Stimulated activated CD8-positive, alpha-beta memory T cell treated with anti-CD3 and anti-CD28 coated beads, Interleukin-7, amount 100 ng/mL, for 24 hours (primary cell): ENCODE measurements around the gene NOTCH2.

Experiments
- DNase-seq: peaks from one replicate; pipeline ENCODE4 v3.0.0-alpha.2; 2020; ENCODE audit warnings: low read depth

The NOTCH2 gene

DNA sequence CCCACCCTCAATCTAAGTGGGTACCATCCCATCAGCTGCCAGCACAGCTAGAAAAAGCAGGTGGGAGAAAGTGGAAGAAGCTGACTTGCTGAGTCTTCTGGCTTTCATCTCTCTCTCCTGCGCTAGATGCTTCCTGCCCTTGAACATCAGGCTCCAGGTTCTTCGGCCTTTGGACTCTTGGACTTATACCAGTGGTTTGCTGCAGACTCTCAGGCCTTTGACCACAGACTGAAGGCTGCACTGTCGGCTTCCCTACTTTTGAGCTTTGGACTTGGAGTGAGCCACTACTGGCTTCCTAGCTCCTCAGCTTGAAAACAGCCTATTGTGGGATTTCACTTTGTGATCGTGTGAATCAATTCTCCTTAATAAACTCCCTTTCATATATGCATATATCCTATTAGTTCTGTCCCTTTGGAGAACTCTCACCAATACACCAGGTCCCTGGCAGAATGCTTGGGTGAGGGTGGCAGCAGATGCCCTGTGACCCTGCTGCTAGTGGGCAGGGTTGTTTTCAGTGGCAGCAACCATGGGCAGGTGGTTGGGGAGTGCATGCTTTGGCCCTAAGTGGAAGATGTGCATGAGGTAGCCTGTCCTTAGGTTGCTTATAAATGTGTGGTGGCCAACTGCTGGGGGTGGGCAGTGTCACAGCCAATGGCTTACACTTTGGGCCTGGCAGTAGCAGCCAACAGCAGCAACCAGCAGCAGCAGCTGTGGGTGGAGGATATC lies 162.4 kb downstream of the NOTCH2 start:
- no peak for DNase-seq

DNA sequence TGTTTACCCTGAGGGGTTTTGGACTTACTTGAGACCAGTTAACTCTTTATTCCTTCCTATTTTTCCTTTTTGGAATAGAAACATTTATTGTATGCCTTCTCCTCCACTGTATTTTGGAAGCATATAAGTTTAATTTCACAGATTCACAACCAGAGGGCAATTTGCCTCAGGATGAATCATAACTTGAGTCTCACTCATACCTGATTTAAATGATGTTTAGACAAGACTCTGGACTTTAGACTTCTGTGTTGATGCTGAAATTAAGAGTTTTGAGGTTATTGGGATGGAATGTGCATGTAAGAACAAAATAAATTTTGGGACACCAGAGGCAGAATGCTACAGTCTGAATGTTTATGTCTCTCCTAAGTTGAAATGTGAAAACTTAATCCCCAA lies 166.0 kb downstream of the NOTCH2 start:
- no peak for DNase-seq

DNA sequence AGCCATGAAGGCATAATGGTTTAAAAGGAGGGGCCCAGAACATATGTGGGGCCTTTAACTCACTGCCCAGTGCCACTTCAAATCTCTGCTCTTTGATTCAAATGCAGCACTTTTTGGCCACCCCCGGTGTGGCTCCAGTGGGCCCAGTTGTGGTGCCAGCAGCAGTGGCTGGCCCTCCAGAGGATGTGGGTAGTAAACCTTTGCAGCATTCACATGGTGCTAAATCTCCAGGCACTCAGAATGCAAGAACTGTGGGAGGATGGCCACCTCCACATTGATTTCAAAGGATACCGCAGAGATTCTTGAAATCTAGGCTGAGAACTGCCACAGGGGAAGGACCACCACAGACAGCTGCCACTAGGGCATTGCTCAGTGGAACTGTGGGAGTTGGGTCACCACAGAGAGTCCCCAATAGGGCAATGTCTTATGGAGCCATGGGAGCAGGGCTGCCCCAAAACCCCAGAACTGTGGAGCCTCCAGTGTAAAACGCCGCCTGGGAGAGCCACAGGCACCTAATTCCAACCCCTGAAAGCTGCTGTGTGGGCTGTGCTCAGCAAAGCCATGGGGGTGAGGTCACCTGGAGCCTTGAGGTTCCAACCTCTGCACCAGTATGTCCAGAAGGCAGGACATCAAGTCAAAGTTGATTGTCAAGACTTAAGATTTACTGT lies 166.6 kb downstream of the NOTCH2 start:
- no peak for DNase-seq

DNA sequence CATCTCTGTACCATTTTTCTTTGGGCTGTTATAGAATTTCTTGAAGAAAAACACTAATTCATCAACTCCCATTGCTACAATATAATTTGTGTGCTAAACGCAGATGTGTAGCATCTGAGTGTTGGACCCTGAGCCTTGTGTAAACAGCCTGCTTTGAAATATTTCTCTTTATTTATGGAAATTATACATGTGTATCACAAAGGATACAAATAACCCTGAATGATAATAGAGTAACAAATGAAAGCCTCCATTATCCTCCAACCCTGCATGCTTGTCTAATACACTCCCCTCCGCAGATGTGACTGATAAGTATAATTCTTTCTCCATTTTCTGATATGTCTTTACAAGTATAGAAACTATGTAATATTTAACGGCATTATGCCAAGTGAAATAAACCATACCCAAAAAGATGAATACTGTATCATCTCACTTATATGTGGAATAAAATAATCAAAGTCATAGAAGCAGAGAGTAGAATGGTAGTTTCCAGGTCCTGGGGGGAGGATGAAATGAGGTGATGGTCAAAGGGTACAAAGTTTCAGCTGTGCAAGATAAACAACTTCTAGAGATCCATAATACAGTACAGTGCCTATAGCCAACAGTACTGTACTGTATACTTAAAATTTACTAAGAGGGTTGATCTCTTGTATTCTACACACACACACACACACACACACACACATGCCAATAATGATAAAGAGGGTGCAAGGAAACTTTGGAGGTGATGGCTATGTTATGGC lies 170.3 kb downstream of the NOTCH2 start:
- no peak for DNase-seq

DNA sequence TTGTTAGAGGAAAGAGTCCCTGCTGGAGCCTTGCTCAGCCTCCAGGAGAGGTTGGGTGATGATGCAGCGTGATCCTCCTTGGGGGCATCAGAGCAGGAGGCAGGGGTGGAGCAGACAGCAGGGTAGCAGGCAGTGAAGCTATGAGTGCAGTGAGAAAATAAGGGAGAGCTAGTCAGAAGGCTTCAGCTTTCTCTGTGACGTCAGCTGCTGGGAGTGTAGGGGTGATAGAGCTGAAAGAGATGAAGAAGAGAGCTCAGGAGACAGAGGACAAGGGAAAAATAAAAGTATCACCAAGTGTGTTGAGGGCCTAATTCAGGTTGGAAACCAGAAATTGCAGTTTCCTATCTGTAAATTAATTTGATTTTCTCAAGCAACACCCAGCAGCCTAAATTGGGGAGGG lies 170.9 kb downstream of the NOTCH2 start:
- DNase-seq, result no peak

DNA sequence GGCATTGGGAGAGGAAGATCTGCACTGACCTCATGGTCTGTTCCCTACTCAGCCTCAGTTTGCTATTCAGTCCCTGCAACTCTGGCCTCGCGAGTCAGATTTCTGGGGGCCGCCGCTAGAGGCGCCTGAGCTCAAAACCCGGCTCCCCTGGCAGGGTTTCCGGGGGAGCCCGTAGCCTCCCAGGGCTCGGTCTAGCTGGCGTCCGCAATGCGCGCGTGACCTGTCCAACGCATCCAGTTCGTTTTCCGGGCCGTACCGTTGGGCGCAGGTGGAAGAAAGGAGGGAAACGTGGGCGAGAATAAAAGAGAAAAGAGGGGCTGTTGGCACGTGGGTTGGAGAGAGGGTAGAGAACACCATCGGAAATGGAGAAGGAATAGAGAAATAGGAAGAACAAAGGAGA lies 173.2 kb downstream of the NOTCH2 start, which contains the start of gene ADAM30:
Gene ADAM30, minus strand, starts transcription at position 213 of the 400 bp plus-strand sequence. Its CDS starts 179 bp downstream, at position 34.
- no peak for DNase-seq

DNA sequence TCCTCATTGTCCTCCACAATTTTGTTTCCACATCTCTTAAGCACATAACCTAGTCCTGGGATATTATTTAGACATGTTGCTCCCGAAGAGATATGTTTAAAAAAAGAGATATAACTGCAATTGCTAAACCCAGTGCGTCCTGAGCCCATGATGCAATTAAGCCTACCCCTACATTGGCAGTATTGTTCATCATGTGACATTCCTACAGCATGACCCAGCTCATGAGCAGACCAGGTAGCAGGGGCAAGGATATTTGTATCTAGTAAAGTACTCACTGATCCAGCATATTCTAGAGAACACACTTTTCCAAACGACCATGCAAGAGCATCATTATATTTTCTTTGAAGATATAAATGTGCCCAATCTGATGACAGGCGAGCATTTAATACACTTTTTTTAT lies 174.4 kb downstream of the NOTCH2 start:
- no peak for DNase-seq

DNA sequence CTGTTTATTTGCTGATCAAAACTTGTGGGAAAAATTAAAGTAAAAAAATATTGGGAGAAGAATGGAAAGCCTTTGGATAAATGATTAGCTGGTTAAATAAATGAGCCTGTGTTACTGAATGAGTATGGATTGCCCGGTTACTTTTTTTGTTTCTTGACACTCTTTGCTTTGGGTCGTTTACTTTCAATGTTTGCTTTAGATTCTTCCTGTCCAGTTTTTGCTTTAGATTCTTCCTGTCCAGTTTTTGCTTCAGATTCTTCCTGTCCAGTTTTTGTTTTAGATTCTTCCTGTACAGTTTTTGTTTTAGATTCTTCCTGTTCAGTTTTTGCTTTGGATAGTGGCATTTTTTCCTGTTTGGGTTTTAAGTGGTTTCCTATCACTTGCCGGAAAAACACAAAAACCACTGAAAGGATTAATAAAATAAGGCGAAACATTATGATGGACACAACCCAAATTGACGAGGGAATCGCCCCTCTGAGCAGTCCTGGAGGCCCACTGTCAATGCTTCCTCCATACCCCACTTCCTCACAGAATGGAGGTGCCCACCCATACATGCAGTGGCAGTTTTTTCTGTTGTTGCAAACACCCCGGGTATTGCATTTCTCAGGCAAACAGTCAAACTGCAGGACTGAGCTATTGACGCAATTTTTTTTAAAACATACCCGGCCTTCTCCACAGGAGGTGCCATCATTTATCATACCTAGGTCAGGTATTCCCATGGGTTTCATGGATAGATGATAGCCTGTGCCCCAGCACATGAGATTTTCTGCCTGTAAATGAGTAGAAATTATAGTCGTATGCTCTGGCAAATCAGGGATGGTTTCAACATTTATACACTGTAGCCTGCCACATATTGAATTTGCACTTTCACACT lies 175.4 kb downstream of the NOTCH2 start:
- DNase-seq, result no peak

DNA sequence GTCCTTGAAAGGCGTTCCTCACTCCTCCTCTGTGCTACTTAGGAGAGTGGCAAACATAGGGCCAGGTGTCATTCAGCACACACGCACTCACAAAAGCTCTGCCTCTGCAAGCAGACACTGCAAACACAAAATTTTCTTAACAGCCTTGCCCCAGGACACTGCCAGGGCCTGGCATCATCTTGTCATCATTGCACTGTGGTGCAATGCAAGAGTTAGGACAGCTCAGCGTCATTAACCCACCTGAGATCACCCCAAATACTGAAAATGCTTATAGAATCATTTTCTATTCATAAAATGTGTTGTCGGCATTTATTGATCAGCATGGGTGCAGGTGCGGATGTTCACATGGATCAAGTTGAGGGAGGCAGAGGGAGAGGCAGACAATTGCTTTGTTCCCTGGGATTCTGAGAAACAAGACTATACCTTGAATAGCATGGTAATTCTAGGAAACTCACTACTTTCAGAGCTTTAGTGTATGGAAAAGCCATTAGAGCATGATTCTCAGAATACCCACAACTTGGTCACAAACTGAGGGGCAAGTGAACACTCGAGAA lies 176.1 kb downstream of the NOTCH2 start:
- no peak for DNase-seq

DNA sequence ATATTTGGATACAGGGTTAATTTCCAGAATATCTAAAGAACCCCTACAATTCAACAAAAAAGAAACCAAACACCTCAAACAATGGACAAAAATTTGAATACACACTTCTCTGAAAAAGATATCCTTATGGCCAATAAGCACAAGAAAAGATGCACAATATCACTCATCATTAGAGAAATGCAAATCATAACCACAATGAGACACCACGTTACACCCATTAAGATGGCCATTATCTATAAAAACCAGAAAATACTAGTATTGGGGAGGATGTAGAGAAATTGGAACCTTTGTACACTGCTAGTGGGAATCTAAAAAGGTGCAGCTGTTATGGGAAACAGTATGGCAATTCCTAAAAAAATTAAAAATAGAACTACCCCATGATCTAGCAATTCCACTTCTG lies 178.1 kb downstream of the NOTCH2 start:
- DNase-seq, result no peak

DNA sequence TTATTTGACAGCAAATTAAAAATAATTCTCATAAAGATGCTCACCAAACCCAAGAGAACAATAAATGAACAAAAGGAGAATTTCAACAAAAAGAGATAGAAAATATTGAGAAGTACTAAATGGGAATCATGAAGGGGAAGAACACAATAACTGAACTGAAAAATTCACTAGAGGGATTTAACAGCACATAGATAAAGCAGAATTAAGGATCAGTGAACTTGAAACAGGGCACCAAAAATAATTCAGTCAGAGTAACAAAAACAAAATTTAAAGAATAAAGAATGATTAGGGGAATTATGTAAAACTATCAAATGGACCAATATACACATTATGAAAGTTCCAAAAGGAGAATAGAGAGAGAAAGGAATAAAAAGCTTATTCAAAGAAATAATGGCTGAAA lies 181.0 kb downstream of the NOTCH2 start:
- DNase-seq, result no peak

DNA sequence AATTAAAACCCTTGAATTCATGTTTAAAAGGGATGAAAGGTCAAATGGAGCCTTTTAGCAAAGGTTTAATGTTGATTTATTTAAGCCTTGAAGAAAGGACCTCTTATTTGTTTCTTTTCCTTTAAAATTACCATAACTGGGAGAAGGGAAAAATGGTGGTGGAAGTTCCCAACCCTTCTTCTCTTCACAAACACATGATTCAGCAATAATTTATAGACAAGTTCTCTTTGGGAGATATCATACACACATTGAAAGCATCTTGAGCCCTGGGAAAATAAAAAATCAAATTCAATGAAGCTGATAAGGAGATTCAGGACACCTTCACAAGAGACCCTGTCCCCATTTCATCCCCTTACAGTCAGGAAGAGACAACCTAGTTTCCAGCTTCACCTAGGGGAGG lies 182.0 kb downstream of the NOTCH2 start:
- no peak for DNase-seq

DNA sequence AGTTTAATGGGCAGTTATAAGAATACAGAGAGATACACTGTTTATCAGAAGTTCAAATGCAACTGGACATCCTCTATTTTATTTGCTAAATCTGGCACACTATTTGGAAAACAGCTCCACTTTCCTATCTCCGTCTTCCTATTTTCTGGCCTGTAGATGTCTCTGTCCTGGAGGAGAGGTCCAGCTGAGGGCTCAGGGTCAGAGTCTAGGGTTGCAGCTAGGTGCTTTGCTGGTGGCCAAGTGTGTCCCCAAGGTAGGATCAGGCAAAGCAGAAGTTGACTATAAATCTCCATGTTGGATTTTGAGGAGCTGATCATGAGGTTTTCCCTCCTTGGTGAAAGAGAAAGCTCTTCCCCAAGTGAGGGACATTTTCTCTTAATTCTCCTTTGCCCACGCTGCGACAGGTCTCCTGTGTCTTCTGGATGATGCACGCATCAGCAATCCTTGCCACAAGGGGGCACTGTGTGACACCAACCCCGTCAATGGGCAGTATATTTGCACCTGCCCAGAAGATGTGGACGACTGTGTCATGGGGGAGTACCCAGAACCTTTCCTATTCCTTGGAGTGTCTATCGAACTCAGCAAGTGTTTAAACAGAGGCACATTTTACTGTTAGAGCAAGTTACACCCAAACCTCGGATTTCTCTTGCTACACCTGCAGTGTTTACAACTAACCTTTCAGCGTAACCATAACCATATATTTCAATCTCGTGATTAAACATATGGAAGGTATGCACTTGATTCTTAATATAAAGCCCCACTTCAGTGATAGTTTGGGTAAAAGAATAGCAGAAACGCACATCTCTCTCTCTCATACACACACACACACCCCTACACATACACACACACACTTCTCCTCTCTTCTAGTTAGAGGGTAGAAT lies 183.3 kb downstream of the NOTCH2 start:
- DNase-seq, result peak; percentile 30

DNA sequence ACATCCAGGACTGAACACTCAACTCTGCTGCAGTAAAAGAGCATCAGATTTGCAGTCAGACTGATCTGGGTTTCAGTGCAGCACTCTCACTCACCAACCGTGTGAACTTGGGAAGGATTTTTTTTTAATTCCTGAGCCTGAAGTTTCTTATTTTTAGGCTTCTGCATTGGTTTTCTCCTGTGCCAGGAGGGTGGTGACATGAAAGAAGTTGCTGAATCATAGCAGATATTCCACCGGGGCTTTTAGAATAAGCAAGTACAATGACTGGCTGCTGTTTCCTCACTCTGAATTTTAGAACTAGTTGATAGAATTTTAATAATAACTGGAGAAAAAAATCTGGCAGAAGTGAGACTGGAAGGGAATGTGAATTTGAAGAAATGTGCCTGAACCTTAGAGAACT lies 184.8 kb downstream of the NOTCH2 start:
- DNase-seq, result no peak

DNA sequence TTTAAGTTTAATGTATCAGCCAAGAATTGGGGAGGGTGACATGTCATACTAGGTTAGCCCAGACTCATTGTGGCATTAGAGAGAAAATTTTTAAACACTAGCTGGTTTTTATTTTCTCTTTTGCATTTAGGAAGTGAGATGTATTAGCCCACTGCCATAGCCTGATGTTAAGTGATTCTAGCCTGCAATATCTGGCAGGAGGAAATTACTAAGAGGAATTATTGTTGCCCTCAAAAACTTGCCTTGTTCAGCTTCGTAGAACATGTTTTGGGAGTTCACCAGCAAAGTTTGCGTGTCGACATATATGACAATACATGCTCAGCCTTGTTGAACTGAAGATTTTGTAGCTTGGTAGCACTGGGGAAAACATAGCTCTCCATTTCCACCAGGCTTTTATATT lies 185.6 kb downstream of the NOTCH2 start:
- DNase-seq, result no peak

DNA sequence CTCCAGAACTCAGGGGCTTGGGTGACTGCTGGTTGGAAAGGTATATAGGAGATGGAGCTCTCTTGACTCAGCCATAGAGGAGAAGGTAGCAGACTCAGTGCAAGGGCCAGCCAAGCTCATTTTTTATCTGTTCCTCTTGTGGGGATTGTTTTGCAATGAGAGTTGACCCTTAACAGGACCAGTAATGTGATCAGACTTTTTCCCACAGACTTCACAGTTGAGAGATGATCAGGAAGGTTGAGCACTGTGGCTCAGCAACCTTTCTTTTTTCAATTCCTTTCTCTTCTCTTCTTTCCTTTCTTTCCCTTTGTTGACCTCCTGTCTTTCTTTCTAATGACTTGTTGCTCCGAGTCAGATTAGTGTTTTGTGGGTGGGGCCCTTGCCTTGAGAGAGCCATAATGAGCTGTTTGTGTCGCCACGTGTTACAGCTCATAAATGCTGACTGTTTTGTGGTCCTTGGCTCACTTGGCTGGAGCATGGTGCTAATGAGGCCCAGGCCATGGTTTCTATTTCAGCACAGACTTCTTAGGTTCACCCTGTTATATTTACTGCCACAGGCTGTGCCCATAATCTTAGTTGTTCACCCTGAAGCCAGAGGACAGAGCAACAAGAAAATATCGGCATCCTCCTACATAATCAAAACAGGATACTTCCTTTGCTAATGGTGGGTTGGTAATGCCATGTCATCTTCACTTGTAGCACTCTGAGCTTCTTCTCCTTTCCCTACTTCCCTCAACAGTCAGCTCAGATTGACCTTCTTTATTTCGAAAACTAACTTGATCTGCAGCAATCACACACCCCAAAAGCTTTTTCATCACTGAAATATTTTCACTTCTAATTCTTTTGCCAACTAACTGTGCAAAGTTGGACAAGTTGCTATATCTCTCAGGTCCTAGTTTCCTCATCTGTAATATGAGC lies 187.1 kb downstream of the NOTCH2 start:
- no peak for DNase-seq

DNA sequence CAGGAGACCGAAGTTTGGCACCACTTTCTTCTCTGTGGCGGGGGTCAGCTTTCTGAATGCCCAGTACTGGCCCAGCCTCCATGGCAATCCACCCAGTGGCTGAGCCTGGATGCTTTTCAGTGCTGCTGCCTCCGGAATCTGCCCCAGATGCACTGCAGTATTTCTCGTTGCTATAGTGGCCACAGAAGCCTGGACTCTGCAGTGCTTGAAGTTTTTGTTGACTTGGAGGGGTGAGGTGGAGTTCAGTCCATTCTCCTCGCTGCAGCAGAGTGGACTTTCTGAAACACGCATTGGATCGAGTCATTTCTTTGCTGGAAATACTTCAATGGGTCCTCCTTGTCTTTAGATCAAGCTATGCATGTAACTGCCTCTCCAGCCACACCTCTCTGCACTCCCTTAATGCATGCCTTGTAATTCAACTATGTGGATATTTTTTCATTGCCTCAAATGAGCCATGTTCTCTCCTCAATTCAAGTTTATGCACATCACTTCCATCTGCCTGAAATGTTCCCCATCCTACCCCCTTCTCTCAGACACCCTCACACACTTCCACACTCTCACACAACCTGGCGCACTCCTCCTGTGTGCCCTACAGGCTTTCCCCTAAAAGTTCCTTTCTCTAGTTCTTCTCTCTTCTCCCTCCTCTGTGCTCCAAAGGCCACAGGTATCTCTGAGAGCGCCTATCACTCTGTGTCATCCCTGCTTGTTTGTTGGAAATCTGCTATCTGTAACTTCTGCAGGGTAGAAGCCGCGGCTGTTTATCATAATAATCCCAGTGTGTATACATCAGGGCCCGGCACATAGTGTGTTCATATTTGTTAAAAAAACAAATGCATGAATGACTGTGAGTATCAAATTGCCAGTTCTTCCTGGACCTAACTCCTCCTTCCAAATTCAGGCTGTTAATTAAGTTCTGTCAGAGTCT lies 189.7 kb downstream of the NOTCH2 start:
- no peak for DNase-seq

DNA sequence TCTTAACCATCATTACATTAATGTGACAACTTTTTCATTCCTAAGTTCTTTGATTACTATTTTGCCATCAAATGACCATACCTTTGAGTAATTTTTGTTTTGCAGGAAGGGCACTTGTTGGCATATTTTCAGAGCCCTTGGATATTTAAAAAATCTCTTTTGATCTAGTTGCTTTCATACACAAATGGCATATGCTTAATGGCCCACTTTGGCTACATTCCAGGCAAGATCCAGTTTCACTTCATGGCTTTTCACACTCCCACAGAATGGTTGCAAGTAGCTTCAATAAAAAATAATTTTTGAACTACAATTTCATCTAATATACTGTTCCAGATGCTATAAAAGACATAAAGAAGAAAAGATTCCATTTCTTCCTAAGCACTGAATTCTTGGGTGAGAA lies 191.3 kb downstream of the NOTCH2 start:
- DNase-seq, result no peak

DNA sequence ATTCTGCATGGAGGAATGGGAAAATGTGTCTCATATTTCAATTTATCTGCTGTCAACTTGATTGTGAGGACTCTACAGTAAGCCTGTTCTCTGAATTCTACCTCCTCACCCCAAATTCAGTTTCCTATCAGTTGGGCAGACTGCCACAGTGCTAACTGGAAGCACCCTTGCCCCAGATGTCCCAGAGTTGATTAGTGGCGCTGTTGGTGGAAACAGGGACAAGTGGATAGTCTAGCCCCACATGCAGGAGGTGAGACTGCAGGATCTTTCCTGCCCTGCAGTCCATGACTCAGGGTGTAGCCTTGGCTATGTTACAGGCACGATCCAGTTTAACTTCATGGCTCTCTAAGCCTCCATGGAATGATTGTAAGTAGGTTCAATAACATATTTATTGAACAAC lies 195.3 kb downstream of the NOTCH2 start:
- DNase-seq, result no peak
